ENCODE measurements around the gene RSBN1L. TPM values are rescaled to one million over a fixed set of nuclear protein-coding genes. Genes with fewer than 3 reads are reported as not detected.

Gene RSBN1L
- polyA plus RNA-seq, 3 donors: 1.3 to 10.0 (median 2.2) TPM

DNA sequence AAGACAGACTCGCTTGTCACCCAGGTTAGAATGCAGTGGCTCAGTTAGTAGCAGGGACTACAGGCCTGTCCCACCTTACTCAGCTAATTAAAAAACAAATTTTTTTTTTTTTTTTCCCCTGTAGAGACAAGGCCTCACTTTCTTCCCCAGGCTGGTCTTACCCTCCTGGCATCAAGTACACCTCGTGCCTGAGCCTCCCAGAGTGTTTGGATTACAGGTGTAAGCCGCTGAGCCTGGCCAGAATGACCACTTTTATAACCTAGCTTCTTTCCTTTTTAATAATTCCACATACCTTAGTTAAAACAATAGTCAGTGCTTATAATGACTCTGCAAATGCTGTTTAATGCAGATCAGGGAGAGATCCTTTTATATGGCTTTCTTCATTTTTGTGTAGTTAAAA is 31.3 kb downstream of the RSBN1L start:
- no peak overlapping the region for H3K4me3 ChIP-seq (replicated peaks in 1 of 3; ENCODE audit: low read depth in 2 of 3, low read length in 3 of 3)
- no peak for DNase-seq
- TF ChIP-seq, protein P1, sequence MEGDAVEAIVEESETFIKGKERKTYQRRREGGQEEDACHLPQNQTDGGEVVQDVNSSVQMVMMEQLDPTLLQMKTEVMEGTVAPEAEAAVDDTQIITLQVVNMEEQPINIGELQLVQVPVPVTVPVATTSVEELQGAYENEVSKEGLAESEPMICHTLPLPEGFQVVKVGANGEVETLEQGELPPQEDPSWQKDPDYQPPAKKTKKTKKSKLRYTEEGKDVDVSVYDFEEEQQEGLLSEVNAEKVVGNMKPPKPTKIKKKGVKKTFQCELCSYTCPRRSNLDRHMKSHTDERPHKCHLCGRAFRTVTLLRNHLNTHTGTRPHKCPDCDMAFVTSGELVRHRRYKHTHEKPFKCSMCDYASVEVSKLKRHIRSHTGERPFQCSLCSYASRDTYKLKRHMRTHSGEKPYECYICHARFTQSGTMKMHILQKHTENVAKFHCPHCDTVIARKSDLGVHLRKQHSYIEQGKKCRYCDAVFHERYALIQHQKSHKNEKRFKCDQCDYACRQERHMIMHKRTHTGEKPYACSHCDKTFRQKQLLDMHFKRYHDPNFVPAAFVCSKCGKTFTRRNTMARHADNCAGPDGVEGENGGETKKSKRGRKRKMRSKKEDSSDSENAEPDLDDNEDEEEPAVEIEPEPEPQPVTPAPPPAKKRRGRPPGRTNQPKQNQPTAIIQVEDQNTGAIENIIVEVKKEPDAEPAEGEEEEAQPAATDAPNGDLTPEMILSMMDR (IDR thresholded peaks at IDR 0.05): no peak
- WGBS (ENCODE audit: insufficient coverage): 57% methylated on average over 1 of the region's 3 CpGs
- no peak overlapping the region for H3K4me3 Mint-ChIP-seq
- intact Hi-C loops (cut with micrococcal nuclease): no loop called here
- peaks cover 23 to 32% of the 10 kb centered on the region in 2 donors for H3K4me1 ChIP-seq (ENCODE audit: control insufficient read depth in 1 of 2, insufficient read depth in 2 of 2, low read length in 2 of 2)
- H3K9ac ChIP-seq (ENCODE audit: insufficient read depth, low read length, poor library complexity, severe bottlenecking): no peak overlapping the region
- H4K20me1 ChIP-seq (ENCODE audit: insufficient read depth, low read length): peaks cover 95% of the 10 kb centered on the region
- no peak overlapping the region for H2AFZ ChIP-seq (ENCODE audit: insufficient read depth, low read depth, low read length, poor library complexity, severe bottlenecking)
- H3K4me2 ChIP-seq (replicated peaks; ENCODE audit: extremely low read depth, low read length, poor library complexity, severe bottlenecking): peak overlapping the region; percentile 3
- H3K27ac Mint-ChIP-seq: peak overlapping the region in 3 of 7 donors; percentile 43 to 76 (median 47)
- H3K79me2 ChIP-seq (ENCODE audit: insufficient read depth, low read length): peaks cover 100% of the 10 kb centered on the region
- peaks cover 1 to 15% of the 10 kb centered on the region in 2 donors for H3K36me3 Mint-ChIP-seq
- H3K4me1 Mint-ChIP-seq: peaks cover 32% of the 10 kb centered on the region
- peaks cover 0 to 7% (median 2%) of the 10 kb centered on the region in 7 donors for H3K9me3 Mint-ChIP-seq
- H3K36me3 ChIP-seq (replicated peaks in 1 of 2; ENCODE audit: control insufficient read depth in 1 of 2, insufficient read depth in 2 of 2, low read length in 2 of 2): no peaks in the 10 kb centered on the region
- H3K27me3 ChIP-seq (ENCODE audit: control insufficient read depth in 2 of 2, insufficient read depth in 2 of 2, low read length in 2 of 2): no peaks in the 10 kb centered on the region
- H3K27ac ChIP-seq (ENCODE audit: low read depth in 1 of 2, low read length in 2 of 2): peak overlapping the region in 1 of 2 donors; percentile 39
- peaks cover 0 to 5% of the 10 kb centered on the region in 2 donors for H3K9me3 ChIP-seq (replicated peaks in 1 of 2; ENCODE audit: control insufficient read depth in 1 of 2, insufficient read depth in 1 of 2, low read length in 2 of 2)
- no peaks in the 10 kb centered on the region for H3K27me3 Mint-ChIP-seq (ENCODE audit: low read depth in 3 of 3)

DNA sequence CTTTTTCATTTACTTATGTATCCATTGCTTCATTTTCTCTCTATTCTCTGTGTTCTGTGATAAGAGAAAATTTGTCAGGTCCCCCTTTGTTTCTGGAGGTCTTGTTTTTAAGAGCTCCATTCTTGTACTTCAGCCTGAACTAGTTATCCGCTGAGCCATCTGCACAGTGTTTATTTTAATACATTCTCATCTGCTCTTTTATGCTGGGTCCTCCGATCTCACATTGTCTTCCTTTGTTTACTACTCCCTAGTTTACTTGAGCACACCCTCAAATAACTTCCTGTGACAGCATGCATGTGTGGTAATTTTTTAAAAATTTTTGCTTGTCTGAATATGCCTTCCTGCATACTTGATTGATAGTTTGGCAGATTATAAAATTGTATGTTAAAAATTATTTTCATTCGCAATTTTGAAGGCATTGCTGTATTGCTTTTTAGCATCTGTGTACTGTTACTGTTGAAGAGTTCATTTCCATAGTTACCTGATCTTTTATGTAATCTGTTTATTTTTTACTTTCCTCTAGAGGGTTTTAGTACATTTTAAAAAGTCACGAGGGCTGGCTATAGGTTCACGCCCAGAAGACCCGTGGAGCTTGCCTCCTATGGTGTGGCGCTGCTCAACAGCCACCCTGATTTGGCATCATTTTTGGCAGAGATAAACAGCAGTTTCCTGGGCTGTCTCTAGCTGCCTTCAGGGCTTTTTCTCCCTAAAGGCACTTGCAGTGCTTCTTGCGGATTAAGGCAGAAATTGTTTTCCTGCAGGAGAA is 31.9 kb downstream of the RSBN1L start:
- H3K4me3 Mint-ChIP-seq: no peak overlapping the region
- Histone ChIP-seq H3K27ac (ENCODE audit: low read depth in 1 of 2, low read length in 2 of 2) (peak overlapping the region in 1 of 2 donors; percentile 39), H2AFZ (ENCODE audit: insufficient read depth, low read depth, low read length, poor library complexity, severe bottlenecking) (no peak overlapping the region), H3K27me3 (ENCODE audit: control insufficient read depth in 2 of 2, insufficient read depth in 2 of 2, low read length in 2 of 2) (no peaks in the 10 kb centered on the region), H3K79me2 (ENCODE audit: insufficient read depth, low read length) (peaks cover 100% of the 10 kb centered on the region), H3K36me3 (replicated peaks in 1 of 2; ENCODE audit: control insufficient read depth in 1 of 2, insufficient read depth in 2 of 2, low read length in 2 of 2) (no peaks in the 10 kb centered on the region), H3K9ac (ENCODE audit: insufficient read depth, low read length, poor library complexity, severe bottlenecking) (peak overlapping the region; percentile 9), H3K4me1 (ENCODE audit: control insufficient read depth in 1 of 2, insufficient read depth in 2 of 2, low read length in 2 of 2) (peaks cover 17 to 26% of the 10 kb centered on the region in 2 donors), H3K9me3 (replicated peaks in 1 of 2; ENCODE audit: control insufficient read depth in 1 of 2, insufficient read depth in 1 of 2, low read length in 2 of 2) (peaks cover 0 to 5% of the 10 kb centered on the region in 2 donors), H3K4me2 (replicated peaks; ENCODE audit: extremely low read depth, low read length, poor library complexity, severe bottlenecking) (peak overlapping the region; percentile 3), H3K4me3 (replicated peaks in 1 of 3; ENCODE audit: low read depth in 2 of 3, low read length in 3 of 3) (no peak overlapping the region), H4K20me1 (ENCODE audit: insufficient read depth, low read length) (peaks cover 95% of the 10 kb centered on the region)
- H3K9me3 Mint-ChIP-seq: peaks cover 0 to 7% (median 2%) of the 10 kb centered on the region in 7 donors
- intact Hi-C loops (cut with micrococcal nuclease): no loop called here
- TF ChIP-seq, protein P1 (IDR thresholded peaks at IDR 0.05): no peak
- DNase-seq: no peak
- peaks cover 1 to 15% of the 10 kb centered on the region in 2 donors for H3K36me3 Mint-ChIP-seq
- peak overlapping the region in 6 of 7 donors; percentile 13 to 76 (median 38) for H3K27ac Mint-ChIP-seq
- H3K27me3 Mint-ChIP-seq (ENCODE audit: low read depth in 3 of 3): no peaks in the 10 kb centered on the region
- peaks cover 34% of the 10 kb centered on the region for H3K4me1 Mint-ChIP-seq
- 38% methylated on average over 2 of the region's 8 CpGs for WGBS (ENCODE audit: insufficient coverage)

All from CD14-positive monocyte (primary cell).